ENCODE data around the gene NADK2. TPM values are rescaled to one million over a fixed set of nuclear protein-coding genes. Genes with fewer than 3 reads are reported as not detected.
A peak's percentile ranks its signal among the peaks of the same experiment; 100 is the strongest.

Gene NADK2
- total and polyA plus RNA-seq, 9 of the 15 experiments (the other 6 are each of a cell fraction or from before 2014, with no cell fraction given): 10.6 to 41.0 (median 24.0) TPM

DNA sequence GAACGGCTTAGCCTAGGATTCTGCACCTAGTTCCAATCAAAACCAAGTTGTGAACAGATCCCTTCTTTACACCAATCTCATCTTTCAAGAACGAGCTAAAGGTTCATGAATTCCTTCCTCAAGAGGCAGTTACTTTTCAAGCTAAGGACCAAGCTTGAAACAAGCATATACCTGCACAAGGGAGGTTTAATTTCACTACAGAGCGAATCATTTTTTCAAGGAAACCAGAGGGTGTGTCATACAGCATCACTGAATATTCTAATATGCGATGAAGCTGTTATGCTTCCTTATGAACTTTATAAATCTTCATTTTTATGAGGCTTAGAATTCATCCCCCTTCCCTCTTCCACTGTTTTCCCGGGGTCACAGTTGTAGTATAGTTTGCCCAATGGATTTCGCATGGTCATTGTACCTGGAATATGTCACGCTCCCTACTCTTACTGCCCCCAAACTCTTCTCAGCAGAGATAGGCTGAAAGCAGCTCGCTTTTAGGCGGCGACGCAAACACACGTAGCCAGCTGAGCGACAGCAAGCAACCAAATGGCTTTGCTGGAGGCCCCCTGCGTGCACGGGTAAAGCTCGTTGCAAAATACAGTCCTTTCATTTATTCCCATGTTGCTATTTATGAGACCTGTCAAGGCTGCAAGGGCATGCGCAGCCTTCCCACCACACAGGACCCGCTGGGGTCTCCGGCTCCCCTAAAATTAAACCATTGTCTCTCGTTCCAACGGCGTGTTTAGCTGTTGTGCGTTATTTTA, 90.9 kb downstream of the NADK2 start (continued):
- TF ChIP-seq, protein P1, sequence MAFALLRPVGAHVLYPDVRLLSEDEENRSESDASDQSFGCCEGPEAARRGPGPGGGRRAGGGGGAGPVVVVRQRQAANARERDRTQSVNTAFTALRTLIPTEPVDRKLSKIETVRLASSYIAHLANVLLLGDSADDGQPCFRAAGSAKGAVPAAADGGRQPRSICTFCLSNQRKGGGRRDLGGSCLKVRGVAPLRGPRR (CRISPR knock-in tag; IDR thresholded peaks at IDR 0.05): no peak
- TF ChIP-seq NCOA6 (IDR thresholded peaks at IDR 0.05) (no peak), ZNF316 (IDR thresholded peaks at IDR 0.05) (peak; percentile 88), ZNF239 (CRISPR knock-in tag; IDR thresholded peaks at IDR 0.05) (no peak), TGIF2 (CRISPR knock-in tag; IDR thresholded peaks at IDR 0.05) (no peak), FIP1L1 (IDR thresholded peaks at IDR 0.05; ENCODE audit: low read depth, low read length, poor library complexity, severe bottlenecking) (no peak), DMBX1 (CRISPR knock-in tag; IDR thresholded peaks at IDR 0.05; ENCODE audit: borderline replicate concordance) (no peak), ZNF77 (CRISPR knock-in tag; IDR thresholded peaks at IDR 0.05) (no peak), STAT5A (IDR thresholded peaks at IDR 0.05; ENCODE audit: borderline replicate concordance, low read length) (no peak), SMAD2 (IDR thresholded peaks at IDR 0.05; ENCODE audit: low read depth, low read length) (no peak), ZBTB1 (CRISPR knock-in tag; IDR thresholded peaks at IDR 0.05; ENCODE audit: borderline replicate concordance, low read depth) (no peak), ZNF140 (CRISPR knock-in tag; IDR thresholded peaks at IDR 0.05) (no peak), ZFP36 (IDR thresholded peaks at IDR 0.05; ENCODE audit: low read depth, low read length, partially characterized antibody) (no peak), RBM34 (IDR thresholded peaks at IDR 0.05; ENCODE audit: borderline replicate concordance, insufficient read depth, low read length) (no peak), ZNF696 (CRISPR knock-in tag; conservative IDR thresholded peaks at IDR 0.05) (no peak)
- TF ChIP-seq, protein P2, sequence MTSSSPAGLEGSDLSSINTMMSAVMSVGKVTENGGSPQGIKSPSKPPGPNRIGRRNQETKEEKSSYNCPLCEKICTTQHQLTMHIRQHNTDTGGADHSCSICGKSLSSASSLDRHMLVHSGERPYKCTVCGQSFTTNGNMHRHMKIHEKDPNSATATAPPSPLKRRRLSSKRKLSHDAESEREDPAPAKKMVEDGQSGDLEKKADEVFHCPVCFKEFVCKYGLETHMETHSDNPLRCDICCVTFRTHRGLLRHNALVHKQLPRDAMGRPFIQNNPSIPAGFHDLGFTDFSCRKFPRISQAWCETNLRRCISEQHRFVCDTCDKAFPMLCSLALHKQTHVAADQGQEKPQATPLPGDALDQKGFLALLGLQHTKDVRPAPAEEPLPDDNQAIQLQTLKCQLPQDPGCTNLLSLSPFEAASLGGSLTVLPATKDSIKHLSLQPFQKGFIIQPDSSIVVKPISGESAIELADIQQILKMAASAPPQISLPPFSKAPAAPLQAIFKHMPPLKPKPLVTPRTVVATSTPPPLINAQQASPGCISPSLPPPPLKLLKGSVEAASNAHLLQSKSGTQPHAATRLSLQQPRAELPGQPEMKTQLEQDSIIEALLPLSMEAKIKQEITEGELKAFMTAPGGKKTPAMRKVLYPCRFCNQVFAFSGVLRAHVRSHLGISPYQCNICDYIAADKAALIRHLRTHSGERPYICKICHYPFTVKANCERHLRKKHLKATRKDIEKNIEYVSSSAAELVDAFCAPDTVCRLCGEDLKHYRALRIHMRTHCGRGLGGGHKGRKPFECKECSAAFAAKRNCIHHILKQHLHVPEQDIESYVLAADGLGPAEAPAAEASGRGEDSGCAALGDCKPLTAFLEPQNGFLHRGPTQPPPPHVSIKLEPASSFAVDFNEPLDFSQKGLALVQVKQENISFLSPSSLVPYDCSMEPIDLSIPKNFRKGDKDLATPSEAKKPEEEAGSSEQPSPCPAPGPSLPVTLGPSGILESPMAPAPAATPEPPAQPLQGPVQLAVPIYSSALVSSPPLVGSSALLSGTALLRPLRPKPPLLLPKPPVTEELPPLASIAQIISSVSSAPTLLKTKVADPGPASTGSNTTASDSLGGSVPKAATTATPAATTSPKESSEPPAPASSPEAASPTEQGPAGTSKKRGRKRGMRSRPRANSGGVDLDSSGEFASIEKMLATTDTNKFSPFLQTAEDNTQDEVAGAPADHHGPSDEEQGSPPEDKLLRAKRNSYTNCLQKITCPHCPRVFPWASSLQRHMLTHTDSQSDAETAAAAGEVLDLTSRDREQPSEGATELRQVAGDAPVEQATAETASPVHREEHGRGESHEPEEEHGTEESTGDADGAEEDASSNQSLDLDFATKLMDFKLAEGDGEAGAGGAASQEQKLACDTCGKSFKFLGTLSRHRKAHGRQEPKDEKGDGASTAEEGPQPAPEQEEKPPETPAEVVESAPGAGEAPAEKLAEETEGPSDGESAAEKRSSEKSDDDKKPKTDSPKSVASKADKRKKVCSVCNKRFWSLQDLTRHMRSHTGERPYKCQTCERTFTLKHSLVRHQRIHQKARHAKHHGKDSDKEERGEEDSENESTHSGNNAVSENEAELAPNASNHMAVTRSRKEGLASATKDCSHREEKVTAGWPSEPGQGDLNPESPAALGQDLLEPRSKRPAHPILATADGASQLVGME (CRISPR knock-in tag; IDR thresholded peaks at IDR 0.05): no peak
- TF ChIP-seq, protein P3, sequence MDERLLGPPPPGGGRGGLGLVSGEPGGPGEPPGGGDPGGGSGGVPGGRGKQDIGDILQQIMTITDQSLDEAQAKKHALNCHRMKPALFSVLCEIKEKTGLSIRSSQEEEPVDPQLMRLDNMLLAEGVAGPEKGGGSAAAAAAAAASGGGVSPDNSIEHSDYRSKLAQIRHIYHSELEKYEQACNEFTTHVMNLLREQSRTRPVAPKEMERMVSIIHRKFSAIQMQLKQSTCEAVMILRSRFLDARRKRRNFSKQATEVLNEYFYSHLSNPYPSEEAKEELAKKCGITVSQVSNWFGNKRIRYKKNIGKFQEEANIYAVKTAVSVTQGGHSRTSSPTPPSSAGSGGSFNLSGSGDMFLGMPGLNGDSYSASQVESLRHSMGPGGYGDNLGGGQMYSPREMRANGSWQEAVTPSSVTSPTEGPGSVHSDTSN (CRISPR knock-in tag; IDR thresholded peaks at IDR 0.05; ENCODE audit: low read depth): no peak
- TF ChIP-seq, protein P3 (tag; conservative IDR thresholded peaks at IDR 0.05; ENCODE audit: low read depth): 0 out of 2 replicates have a peak, but pooled peaks have one; percentile 19
- TF ChIP-seq, protein P4, sequence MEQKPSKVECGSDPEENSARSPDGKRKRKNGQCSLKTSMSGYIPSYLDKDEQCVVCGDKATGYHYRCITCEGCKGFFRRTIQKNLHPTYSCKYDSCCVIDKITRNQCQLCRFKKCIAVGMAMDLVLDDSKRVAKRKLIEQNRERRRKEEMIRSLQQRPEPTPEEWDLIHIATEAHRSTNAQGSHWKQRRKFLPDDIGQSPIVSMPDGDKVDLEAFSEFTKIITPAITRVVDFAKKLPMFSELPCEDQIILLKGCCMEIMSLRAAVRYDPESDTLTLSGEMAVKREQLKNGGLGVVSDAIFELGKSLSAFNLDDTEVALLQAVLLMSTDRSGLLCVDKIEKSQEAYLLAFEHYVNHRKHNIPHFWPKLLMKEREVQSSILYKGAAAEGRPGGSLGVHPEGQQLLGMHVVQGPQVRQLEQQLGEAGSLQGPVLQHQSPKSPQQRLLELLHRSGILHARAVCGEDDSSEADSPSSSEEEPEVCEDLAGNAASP (IDR thresholded peaks at IDR 0.05): no peak

Data from K562 (cell line).